HG02840 (cell line): ENCODE measurements around the gene EHMT1.

Experiments used
- ATAC-seq: cut with Tn5 transposase; IDR thresholded peaks from one replicate; pipeline ENCODE4 v1.9.1; 2021; ENCODE audit warnings: mild to moderate bottlenecking, moderate library complexity, moderate number of reproducible peaks; ENCODE audit not compliant: unreplicated experiment, low FRiP score

The EHMT1 gene

GRCh38 chr9:137834846-137835546, 216.2 kb downstream of the EHMT1 start:
- no peak for ATAC-seq

DNA sequence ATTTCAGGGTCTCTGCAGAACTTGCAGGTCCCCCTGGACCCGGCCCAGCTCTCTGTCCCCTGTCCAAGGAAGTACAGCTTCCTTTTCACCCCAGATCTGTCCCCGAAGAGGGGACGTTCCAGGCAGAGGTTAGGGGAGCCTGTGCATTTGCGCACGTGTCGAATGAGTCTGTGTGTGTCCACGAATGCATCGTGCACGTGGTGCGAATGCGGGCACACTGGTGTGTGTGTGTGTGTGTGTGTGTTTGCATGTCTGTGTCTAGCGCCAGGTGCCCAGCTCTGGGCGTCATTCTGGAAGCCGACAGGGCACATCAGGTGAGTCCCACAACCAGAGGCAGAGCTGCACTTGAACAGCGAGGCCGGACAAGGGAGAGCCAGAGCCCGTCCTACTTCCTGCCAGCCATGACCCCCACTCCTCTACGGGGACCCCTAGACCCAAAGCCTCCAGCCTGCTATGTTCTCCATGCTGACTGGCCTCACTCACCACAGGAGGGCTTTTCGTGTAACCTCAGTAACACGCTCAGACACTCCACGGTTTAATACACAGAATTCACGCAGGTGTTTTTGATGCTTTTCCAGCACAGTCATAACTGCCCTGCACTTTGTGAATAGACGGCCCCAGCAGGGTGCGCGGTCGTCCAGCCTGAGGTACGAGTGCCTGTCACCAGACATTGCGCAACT, 217.5 kb downstream of the EHMT1 start:
- no peak for ATAC-seq

- no peak for ATAC-seq
Observed at GRCh38 chr9:137836831-137837241, 218.0 kb downstream of the EHMT1 start.

- no peak for ATAC-seq
Observed at GRCh38 chr9:137837345-137838278, 218.8 kb downstream of the EHMT1 start.

DNA sequence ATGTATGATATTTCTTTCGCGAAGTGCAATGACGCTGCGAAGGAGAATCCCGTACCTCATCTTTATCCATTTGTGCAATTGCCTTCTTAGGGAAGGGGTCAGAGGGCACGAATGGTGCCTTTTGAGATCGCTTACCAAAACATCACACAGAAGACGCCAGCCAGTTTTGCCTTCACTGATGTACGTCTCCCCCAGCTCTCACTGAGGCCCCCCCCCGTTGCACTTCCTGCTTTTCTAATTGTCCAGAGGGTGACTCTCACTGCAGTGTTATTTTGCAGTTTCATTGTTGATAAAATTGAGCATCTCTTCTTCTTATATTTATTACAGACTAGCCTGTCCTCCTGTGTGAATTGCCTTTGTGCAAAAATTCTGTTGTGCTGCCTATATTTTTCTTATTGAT, 219.8 kb downstream of the EHMT1 start:
- no peak for ATAC-seq

DNA sequence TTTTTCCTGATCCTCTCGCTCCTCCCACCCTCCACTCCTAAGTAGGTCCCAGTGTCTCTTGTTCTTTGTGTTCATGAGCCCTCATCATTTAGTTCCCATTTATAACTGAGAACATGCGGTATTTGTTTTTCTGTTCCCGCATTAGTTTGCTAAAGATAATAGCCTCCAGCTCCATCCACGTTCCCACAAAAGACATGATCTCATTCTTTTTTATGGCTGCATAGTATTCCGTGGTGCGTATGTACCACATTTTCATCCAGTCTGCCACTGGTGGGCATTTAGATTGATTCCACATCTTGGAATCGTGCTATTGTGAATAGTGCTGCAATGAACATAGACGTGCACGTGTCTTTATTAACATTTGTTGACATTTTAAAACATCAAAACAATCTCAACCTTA, 224.6 kb downstream of the EHMT1 start:
- no peak for ATAC-seq

- no peak for ATAC-seq
Observed at GRCh38 chr9:137851516-137852267, 232.9 kb downstream of the EHMT1 start.

DNA sequence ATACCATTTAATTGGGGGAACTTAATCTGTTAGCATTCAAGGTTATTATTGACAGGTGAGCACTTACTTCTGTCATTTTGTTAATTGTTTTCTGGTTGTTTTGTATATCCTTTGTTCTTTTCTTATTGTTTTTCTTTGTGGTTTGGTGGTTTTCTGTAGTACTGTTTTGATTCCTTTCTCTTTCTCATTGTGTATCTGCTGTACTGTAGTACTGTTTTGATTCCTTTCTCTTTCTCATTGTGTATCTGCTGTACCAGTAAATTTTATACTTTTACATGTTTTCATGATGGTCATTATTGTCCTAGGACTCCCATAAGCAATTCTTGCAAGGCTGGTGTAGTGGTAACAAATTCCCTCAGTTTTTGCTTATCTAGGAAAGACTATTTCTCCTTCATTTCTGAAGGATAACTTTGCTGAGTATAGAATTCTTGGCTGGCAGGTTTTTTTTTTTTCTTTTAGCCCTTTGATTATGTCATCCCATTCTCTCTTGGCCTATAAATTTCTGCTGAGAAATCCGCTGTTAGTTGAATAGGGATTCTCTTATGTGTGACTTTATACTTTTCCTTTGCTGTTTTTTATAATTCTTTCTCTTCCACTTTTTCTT, 234.7 kb downstream of the EHMT1 start:
- no peak for ATAC-seq

DNA sequence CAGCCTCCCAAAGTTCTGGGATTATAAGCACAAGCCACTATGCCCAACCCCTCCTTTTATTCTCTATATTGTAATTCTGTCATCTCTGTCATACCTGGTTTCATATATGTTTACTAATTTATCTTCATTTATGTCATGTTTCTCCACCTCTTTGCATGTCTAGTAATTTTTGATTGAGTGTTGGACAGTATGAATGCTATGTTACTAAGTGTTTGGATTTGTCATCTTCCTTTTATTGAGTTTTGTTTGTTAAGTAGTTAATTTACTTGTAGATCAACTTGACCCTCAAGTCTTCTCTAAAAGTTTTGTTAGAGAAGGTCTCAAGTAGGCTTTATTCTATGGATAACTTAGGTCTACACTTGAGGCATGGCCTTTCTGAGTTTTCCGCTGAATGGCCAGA, 241.6 kb downstream of the EHMT1 start:
- ATAC-seq = no peak

DNA sequence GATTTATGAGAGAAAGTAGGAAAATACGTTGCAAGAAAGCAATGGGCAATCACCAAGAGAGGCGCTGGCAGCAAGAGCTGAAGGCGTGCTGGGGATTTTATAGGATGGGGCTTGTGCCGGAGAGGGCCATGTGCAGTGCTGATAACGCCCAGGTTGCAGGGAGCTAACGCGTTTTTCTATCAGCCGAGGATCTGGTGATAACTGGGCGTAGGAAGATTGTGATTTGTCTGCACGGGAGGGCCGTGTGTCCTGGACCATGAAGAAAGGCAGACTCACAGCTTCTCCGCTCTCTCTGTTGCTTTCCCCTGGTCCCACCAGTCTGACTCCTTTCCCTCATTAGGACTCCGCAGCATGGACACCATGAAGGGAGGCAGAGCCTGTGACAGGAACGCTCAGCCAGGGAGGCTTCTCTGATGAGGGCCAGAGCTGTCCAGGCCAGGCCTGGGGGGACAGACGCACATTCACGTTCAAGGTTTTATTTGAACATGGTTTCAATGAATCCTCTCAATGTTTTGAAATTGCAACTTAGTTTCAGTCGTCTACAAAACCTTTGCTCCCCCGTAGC, 246.9 kb downstream of the EHMT1 start:
- no peak for ATAC-seq

DNA sequence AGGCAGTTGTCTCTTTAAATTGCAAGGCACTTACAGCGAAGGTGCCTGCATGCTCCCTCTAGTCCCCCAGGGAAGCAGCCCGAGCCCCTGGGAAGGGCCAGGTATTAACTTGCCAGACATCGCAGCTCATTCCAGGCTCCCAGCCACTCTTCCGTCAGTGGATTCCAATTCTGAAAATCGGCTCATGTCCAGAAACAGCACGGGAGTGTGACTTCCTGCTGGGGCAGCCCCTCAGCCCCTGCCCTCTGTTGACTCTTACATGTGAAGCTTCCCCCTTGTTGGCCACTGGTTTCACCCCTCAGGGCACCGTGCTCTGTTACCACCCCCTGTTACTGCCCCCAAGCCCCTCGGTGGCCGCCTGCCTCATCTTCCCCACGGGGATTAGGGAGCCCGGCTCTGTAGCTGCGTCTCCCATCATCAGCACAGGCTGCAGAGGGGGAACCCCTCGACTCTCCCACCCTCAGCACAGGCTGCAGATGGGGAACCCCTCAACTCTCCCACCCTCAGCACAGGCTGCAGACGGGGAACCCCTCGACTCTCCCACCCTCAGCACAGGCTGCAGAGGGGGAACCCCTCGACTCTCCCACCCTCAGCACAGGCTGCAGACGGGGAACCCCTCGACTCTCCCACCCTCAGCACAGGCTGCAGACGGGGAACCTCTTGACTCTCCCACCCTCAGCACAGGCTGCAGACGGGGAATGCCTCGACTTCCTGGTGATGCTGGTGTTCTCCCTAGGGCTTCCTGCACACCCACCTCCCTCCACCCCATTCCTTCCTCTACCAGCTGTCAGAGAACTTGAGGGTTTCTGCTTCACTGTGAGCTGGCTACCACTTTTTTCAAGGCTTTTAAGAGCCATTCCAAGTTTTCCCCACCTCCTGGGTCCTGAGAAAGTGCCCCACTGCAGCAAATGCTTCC, 247.7 kb downstream of the EHMT1 start:
- no peak for ATAC-seq

DNA sequence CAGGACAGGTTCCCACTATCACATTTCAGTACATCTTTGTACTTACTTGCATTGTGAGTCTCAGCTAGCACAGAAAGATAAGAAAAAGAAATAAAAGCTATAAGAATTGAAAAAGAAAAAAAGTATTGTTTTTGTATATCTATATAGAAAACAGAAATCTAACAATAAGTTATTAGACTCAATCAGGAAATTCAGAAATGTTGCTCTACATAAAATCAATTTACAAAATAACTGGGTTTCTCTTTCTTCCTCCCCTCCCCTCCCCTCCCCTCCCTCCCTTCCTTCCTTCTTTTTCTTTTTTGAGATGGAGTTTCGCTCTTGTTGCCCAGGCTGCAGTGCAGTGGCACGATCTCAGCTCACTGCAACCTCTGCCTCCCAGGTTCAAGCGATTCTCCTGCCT, 251.6 kb downstream of the EHMT1 start:
- no peak for ATAC-seq

DNA sequence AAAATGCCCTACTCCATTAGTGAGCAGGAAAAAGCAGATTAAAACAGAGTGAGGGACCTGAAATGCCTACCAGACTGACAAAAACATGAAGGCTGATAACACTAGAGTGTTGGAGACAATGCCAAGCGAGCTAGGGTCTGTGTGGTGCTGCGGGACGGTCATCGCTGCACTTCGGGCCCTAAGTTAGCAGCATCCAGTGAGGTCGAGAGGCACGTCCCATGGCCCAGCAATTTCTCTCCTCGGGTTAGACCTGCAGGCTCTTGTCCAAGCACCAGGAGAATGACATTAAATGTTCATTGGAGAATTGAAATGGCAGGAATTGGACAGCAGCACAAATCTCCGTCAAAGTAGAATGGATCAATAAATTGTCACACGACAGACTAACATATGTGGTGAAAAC, 253.5 kb downstream of the EHMT1 start:
- no peak for ATAC-seq

DNA sequence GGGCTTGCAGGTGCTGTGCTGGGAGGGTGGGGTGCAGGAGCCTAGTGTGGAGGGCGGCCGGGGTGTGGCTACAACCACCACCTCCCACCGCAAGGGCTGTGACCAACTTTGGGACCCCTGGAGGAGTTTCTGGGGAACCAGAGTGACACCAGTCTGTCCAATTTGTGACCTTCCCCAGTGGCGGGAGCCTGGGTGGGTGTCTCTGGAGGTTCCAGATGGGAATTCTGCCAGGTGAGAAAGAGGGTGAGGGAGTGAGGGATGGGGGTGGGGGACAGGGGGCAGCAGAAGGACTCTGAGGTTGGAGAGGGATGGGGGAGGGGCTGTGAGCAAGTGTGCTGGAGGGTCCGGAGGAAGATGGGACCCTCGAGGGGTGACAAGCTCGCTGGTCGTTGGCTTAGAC, 254.6 kb downstream of the EHMT1 start:
- no peak for ATAC-seq

GRCh38 chr9:137873858-137874362, 255.1 kb downstream of the EHMT1 start:
- ATAC-seq = no peak

DNA sequence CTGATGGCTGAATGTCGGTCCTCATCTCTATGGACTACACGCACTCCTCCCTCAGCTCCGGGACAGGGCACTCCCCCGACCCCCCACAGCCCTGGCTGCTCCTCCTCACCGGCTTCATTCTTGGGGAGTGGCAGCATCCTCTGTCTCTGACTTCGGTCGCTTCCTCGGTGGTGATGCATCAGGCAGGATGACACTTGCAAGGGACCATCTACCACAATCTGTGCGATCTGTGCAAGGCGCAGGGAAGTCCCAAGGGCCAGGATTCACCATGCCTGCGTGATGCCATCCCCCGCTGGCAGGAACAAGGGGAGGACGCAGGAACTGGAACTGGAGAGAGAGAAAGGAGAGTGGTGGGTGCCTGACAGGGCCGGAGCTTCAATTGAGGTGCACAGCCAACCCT, 256.5 kb downstream of the EHMT1 start:
- no peak for ATAC-seq

- ATAC-seq = no peak
Observed at GRCh38 chr9:137875846-137876245, 257.0 kb downstream of the EHMT1 start.

- no peak for ATAC-seq
Observed at GRCh38 chr9:137876269-137876668, 257.5 kb downstream of the EHMT1 start.
